NCI-H2081 treated with DMSO at 0.1 percent for 48 hours (cell line): ENCODE measurements around the gene TMLHE.
"Not testable (repeated sequence)": the region's sequence is repeated elsewhere in the genome, so short reads cannot be mapped to it uniquely, and the experiment has no call there.

Experiments
- DNase-seq: peaks from one replicate; lab custom pipeline; 2025; lab: John Stamatoyannopoulos, UW

TMLHE gene

DNA sequence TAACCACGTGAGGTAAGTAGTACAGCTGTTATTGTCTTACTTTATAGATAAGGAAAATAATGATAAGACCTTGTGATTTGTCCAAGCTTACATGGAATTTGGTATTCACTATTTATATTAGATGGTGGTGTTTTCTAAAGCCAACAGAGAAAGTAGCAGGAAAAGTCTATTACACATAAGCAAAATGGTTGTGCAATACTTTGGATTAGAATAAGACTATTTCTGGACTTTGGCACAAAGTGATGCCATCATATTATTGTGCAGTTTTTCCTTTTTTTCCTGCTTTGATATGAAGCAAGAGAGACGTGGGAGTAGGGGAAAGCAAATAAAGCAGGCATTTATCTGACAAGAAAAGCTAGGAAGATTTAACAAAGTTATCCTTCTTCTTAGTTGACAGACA is 117.6 kb downstream of the TMLHE start:
- not testable (repeated sequence) for DNase-seq

DNA sequence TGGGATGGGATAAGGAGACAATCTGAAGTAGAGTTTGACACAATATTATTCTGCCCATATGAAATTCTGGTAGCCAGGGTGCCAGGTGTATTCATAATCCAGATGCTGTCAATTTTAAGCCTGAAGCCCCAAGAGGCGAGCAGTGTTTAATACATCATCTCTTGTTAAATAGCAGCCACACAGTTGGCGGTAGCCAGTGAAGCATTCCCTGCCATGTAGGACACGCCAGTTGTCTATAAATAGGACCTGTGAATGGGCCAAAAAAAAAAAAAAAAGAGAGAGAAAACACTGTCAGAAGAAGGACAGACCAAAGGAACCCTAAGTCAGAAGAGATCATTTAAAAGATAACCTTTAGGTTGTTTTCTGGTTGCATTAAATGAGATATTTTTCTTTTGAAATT is 121.3 kb downstream of the TMLHE start:
- not testable (repeated sequence) for DNase-seq

GRCh38 chrX:155477136-155477535 is 135.6 kb downstream of the TMLHE start:
- DNase-seq = not testable (repeated sequence)

DNA sequence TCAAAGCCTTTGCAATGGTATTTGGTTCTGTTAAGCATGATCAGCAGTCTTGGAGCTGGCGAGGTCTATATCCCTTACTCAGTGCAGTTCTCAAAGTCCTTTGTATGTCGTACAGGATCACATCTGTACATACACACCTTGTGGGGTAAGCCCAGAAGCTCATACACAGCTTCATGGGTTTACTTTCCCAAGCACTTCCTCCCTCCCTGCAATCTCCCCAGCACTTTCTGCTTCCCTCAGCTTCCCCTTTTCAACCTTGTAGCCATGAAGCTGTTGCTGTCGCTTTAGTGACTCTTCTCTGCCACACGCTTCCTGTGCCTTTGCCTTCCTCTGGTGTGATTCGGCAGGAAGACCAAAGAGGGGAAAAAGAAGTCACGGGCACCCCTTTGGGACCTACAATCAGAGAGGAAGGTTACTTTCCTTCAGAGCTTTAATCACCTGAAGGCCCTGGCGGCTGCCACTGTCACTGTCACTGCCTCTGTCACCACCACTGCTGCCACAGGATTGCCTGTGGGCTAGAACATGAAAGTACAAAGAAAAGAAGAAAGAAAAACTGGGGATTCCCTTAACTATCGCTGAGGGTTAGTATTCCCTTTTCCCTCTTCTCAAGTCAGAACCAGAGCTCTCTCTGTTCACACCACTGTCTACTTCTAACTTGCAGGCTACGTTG is 146.3 kb downstream of the TMLHE start:
- DNase-seq = not testable (repeated sequence)

GRCh38 chrX:155460501-155460900 is 152.3 kb downstream of the TMLHE start:
- not testable (repeated sequence) for DNase-seq

DNA sequence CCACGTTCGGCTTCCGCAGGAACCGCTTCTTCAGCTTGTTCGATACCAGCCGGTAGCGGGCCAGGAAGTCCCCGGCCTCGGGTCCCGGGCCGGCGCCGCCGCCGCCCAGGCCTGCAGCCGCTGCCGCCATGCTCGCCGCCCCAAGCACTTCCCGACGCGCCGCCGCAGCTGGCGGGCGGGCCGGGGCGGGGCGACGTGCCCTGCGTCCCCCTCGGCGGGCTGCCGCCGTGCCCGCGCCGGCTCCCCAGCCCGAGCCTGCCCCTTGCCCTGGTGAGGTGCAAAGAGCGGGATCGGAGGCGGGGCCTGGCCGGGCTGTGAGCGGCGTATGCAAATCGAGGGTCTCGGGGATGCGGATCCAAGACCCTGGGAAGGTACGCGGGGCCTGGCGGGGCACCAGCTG is 154.3 kb downstream of the TMLHE start, which contains the start of gene F8A3:
Gene F8A3 (minus strand): TSS at position 150 of the 400 bp plus-strand sequence. CDS start 20 bp downstream, at position 130.
- not testable (repeated sequence) for DNase-seq

DNA sequence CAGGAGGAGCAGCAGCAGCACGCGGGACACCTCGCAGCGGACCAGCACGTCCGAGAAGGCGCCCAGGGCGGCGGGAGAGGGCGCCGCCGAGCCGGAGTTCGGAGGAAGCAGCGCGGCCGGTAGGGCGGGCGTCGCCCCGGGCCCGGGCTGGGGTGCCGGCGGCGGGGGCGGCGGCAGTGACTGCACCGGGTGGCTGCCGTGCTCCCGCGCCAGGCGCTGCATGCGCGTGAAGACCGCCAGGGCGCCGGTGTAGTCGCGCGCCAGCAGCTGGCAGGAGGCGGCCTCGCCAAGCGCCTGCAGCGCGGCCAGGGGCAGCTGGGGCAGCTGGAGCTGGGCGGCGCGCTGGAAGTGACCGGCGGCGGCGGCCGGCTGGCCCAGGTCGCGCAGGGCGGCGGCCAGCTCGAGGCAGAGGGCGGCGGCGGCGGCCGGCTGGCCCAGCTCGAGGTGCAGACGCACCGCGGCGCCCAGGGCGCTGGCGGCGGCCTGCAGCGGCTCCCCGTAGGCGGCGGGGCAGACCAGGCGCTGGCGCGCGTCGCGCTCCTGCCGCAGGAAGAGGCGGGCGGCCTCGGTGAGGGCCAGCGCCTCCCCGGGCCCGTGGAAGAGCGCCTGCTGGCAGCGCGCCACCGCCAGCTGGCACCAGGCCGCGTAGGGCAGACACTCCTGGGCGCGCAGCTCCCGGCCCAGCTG is 154.8 kb downstream of the TMLHE start:
- DNase-seq = not testable (repeated sequence)

- no peak for DNase-seq
Measured at GRCh38 chrX:155441097-155441496, 171.7 kb downstream of the TMLHE start.
